Measurements from ENCODE around the gene CEP170B. TPM values are rescaled to one million over a fixed set of nuclear protein-coding genes. Genes with fewer than 3 reads are reported as not detected.

Gene CEP170B
- total RNA-seq, 4 donors from 2014 or later: 42.1 to 112 (median 83.8) TPM

DNA sequence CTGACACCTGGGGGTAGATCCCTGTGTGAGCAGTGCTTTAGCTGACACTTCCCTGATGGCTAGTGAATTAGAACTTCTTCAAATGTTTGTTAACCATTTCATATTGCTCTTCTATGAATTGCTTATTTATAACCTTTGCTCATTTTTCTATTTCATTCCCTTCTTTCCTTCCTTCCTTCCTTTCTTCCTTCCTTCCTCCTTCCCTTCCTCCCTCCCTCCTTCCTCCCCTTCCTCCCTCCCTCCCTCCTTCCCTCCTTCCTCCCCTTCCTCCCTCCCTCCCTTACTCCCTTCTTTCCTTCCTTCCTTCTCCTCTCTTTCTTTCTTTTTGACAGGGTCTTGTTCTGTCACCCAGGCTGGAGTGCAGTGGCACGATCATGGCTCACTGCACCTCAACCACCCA is 23.3 kb upstream of the CEP170B start:
- Histone ChIP-seq H3K27ac (no peak overlapping the region), H3K4me1 (peaks cover 0 to 19% (median 3%) of the 10 kb centered on the region in 4 donors), H3K27me3 (peaks cover 0 to 21% of the 10 kb centered on the region in 2 donors), H3K4me3 (no peak overlapping the region), H3K9me3 (no peaks in the 10 kb centered on the region), H3K36me3 (no peaks in the 10 kb centered on the region)
- TF ChIP-seq CTCF (IDR thresholded peaks at IDR 0.05) (no peak), POLR2A (IDR thresholded peaks at IDR 0.05) (no peak)
- no peak for DNase-seq

DNA sequence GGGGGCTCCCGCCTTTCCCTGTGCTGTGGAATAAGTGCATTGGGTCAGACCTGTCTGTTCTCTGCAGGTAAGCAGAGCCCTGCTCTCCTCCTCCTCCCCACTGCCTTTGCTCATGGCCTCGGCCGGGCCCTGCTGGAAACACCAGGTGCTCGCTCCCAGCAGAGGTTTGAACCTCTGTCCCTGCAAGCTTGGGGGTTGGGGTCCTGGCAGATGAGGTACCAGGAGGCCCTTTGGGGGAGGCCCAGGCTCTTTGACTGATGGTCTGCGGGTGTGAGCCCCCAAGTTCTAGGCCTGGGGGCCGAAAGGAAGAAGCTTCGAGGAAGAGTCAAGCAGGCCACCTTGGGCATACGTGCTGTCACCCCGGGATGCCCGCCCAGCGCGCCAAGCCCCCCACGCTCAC is 22.1 kb upstream of the CEP170B start:
- Histone ChIP-seq H3K9me3 (no peaks in the 10 kb centered on the region), H3K27ac (no peak overlapping the region), H3K4me1 (peaks cover 0 to 19% (median 3%) of the 10 kb centered on the region in 4 donors), H3K4me3 (peak overlapping the region in 1 of 4 donors; percentile 40), H3K36me3 (no peaks in the 10 kb centered on the region), H3K27me3 (peaks cover 0 to 21% of the 10 kb centered on the region in 2 donors)
- no peak for TF ChIP-seq POLR2A (IDR thresholded peaks at IDR 0.05)
- no peak for TF ChIP-seq CTCF (IDR thresholded peaks at IDR 0.05)
- DNase-seq: no peak

- DNase-seq: no peak
- TF ChIP-seq POLR2A (IDR thresholded peaks at IDR 0.05) (no peak), CTCF (IDR thresholded peaks at IDR 0.05) (no peak)
- Histone ChIP-seq H3K4me3 (peak overlapping the region in 3 of 4 donors; percentile 24 to 40 (median 36)), H3K36me3 (no peaks in the 10 kb centered on the region), H3K4me1 (peaks cover 0 to 19% (median 3%) of the 10 kb centered on the region in 4 donors), H3K9me3 (no peaks in the 10 kb centered on the region), H3K27me3 (peaks cover 0 to 21% of the 10 kb centered on the region in 2 donors), H3K27ac (no peak overlapping the region)
Observed at GRCh38 chr14:104843442-104844305, 21.4 kb upstream of the CEP170B start.

- H3K9me3 ChIP-seq: no peaks in the 10 kb centered on the region
- H3K4me3 ChIP-seq: peak overlapping the region in 2 of 4 donors; percentile 24 to 40
- H3K36me3 ChIP-seq: no peaks in the 10 kb centered on the region
- DNase-seq: no peak
- no peak for TF ChIP-seq CTCF (IDR thresholded peaks at IDR 0.05)
- no peak for TF ChIP-seq POLR2A (IDR thresholded peaks at IDR 0.05)
- H3K27me3 ChIP-seq: peaks cover 0 to 21% of the 10 kb centered on the region in 2 donors
- H3K27ac ChIP-seq: no peak overlapping the region
- H3K4me1 ChIP-seq: peaks cover 0 to 19% (median 3%) of the 10 kb centered on the region in 4 donors
Observed at GRCh38 chr14:104844306-104845032, 20.6 kb upstream of the CEP170B start.

DNA sequence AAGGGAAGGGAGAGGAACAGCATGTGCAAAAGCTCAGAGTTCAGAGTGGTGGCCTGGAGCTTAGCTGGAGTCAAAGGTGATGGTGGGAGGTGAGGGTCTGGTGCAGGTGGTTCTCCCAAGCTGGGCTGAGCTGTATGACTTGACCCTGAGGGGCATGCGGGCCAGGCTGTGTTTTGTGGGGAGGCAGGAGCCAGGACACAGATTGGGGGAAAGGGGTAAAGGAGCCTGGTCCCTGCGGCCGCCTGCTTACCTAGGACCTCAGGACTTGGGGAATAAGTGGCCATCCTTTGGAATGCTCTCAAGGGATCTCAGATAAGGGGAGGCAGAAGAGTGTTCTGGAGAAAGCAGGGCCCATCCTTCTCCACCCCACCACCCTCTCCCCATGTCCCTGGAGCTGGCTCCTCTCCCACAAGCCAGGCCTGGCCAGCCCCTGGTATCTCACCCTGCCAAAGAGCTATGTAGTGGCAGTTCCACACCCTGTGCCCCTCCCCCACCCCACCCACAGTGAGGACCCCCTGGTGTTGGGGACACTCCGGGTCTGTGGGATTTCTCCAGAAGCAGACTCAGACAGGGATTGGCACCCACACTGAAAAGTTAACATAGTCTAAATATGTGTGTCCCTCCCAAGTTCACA is 19.9 kb upstream of the CEP170B start:
- H3K4me1 ChIP-seq: peaks cover 0 to 19% (median 3%) of the 10 kb centered on the region in 4 donors
- H3K36me3 ChIP-seq: no peaks in the 10 kb centered on the region
- no peak overlapping the region for H3K4me3 ChIP-seq
- no peaks in the 10 kb centered on the region for H3K9me3 ChIP-seq
- no peak for DNase-seq
- H3K27ac ChIP-seq: no peak overlapping the region
- TF ChIP-seq CTCF (IDR thresholded peaks at IDR 0.05) (no peak), POLR2A (IDR thresholded peaks at IDR 0.05) (no peak)
- peaks cover 0 to 21% of the 10 kb centered on the region in 2 donors for H3K27me3 ChIP-seq
